NB4 (cell line): Measurements from ENCODE around the gene LAMB1.

Experiments
- DNase-seq: peaks from one replicate; pipeline ENCODE4 v3.0.0; 2010; ENCODE audit warnings: low read depth
- H3K4me3 ChIP-seq: one replicate; pipeline ENCODE4 v1.5.1; 2011; ENCODE audit warnings: mild to moderate bottlenecking, low read depth, low read length, moderate library complexity
- CTCF ChIP-seq: IDR thresholded peaks from one replicate; pipeline ENCODE4 v1.5.1; 2012; ENCODE audit warnings: low read depth, low read length
- MAX ChIP-seq: IDR thresholded peaks from 2 replicates; pipeline ENCODE4 v1.6.1; 2011; ENCODE audit warnings: low read depth, low read length
- MYC ChIP-seq: IDR thresholded peaks from 2 replicates; pipeline ENCODE4 v1.6.1; 2011; ENCODE audit warnings: low read depth, low read length
- POLR2A ChIP-seq: IDR thresholded peaks from 2 replicates; pipeline ENCODE4 v1.6.1; 2011; ENCODE audit warnings: mild to moderate bottlenecking; ENCODE audit not compliant: insufficient read length; ENCODE audit errors: extremely low read depth

The LAMB1 gene

GRCh38 chr7:108000875-108001763 is 1.8 kb downstream of the LAMB1 start:
- no peak overlapping the region for H3K4me3 ChIP-seq
- no peak for DNase-seq
- no peak for TF ChIP-seq POLR2A

- no peak overlapping the region for H3K4me3 ChIP-seq
- no peak for DNase-seq
- no peak for TF ChIP-seq MYC
- no peak for TF ChIP-seq MAX
- TF ChIP-seq CTCF = no peak
- TF ChIP-seq POLR2A = no peak
Measured at GRCh38 chr7:107999779-108000560, 3.0 kb downstream of the LAMB1 start.

GRCh38 chr7:107998660-107999480 is 4.1 kb downstream of the LAMB1 start:
- H3K4me3 ChIP-seq = no peak overlapping the region
- no peak for DNase-seq
- no peak for TF ChIP-seq MAX
- no peak for TF ChIP-seq CTCF
- TF ChIP-seq POLR2A = no peak
- TF ChIP-seq MYC = no peak

- TF ChIP-seq POLR2A (no peak), CTCF (no peak), MYC (no peak), MAX (no peak)
- H3K4me3 ChIP-seq = no peak overlapping the region
- no peak for DNase-seq
Measured at GRCh38 chr7:107998150-107998549, 4.8 kb downstream of the LAMB1 start.

GRCh38 chr7:107996072-107996882 is 6.7 kb downstream of the LAMB1 start:
- no peak for TF ChIP-seq CTCF
- no peak for TF ChIP-seq MYC
- TF ChIP-seq POLR2A = no peak
- TF ChIP-seq MAX = no peak
- no peak for DNase-seq
- H3K4me3 ChIP-seq = no peak overlapping the region
